ENCODE data around the gene CCDC91.

CCDC91 gene

GRCh38 chr12:28145216-28145615 is 45.0 kb upstream of the CCDC91 start:
- no peak overlapping the region for H3K27ac ChIP-seq (replicated peaks)
- no peak overlapping the region for H3K4me3 ChIP-seq (replicated peaks; ENCODE audit: insufficient read depth, low read length)
- no peaks in the 10 kb centered on the region for H3K27me3 ChIP-seq (ENCODE audit: insufficient read depth, poor library complexity, severe bottlenecking)
- no peak for TF ChIP-seq POLR2AphosphoS5 (IDR thresholded peaks at IDR 0.05; ENCODE audit: low read depth)
- TF ChIP-seq SPI1 (IDR thresholded peaks at IDR 0.05; ENCODE audit: borderline replicate concordance, low read depth) = no peak
- no peak for TF ChIP-seq REST (IDR thresholded peaks at IDR 0.05; ENCODE audit: insufficient replicate concordance, low read depth)
- TF ChIP-seq GABPA (IDR thresholded peaks at IDR 0.05; ENCODE audit: low read depth) = no peak
- TF ChIP-seq, protein P1, sequence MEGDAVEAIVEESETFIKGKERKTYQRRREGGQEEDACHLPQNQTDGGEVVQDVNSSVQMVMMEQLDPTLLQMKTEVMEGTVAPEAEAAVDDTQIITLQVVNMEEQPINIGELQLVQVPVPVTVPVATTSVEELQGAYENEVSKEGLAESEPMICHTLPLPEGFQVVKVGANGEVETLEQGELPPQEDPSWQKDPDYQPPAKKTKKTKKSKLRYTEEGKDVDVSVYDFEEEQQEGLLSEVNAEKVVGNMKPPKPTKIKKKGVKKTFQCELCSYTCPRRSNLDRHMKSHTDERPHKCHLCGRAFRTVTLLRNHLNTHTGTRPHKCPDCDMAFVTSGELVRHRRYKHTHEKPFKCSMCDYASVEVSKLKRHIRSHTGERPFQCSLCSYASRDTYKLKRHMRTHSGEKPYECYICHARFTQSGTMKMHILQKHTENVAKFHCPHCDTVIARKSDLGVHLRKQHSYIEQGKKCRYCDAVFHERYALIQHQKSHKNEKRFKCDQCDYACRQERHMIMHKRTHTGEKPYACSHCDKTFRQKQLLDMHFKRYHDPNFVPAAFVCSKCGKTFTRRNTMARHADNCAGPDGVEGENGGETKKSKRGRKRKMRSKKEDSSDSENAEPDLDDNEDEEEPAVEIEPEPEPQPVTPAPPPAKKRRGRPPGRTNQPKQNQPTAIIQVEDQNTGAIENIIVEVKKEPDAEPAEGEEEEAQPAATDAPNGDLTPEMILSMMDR (IDR thresholded peaks at IDR 0.05; ENCODE audit: insufficient read depth, low read length) = no peak
- no peak for DNase-seq (ENCODE audit: low read depth in 1 of 2, low spot score in 1 of 2)

- Histone ChIP-seq H3K4me3 (replicated peaks; ENCODE audit: insufficient read depth, low read length) (no peak overlapping the region), H3K27me3 (ENCODE audit: insufficient read depth, poor library complexity, severe bottlenecking) (no peaks in the 10 kb centered on the region), H3K27ac (replicated peaks) (no peak overlapping the region)
- no peak for DNase-seq (ENCODE audit: low read depth in 1 of 2, low spot score in 1 of 2)
- no peak for TF ChIP-seq GABPA (IDR thresholded peaks at IDR 0.05; ENCODE audit: low read depth)
- TF ChIP-seq REST (IDR thresholded peaks at IDR 0.05; ENCODE audit: insufficient replicate concordance, low read depth) = no peak
- TF ChIP-seq SPI1 (IDR thresholded peaks at IDR 0.05; ENCODE audit: borderline replicate concordance, low read depth) = no peak
- no peak for TF ChIP-seq POLR2AphosphoS5 (IDR thresholded peaks at IDR 0.05; ENCODE audit: low read depth)
Observed at GRCh38 chr12:28149279-28149678, 41.0 kb upstream of the CCDC91 start.

DNA sequence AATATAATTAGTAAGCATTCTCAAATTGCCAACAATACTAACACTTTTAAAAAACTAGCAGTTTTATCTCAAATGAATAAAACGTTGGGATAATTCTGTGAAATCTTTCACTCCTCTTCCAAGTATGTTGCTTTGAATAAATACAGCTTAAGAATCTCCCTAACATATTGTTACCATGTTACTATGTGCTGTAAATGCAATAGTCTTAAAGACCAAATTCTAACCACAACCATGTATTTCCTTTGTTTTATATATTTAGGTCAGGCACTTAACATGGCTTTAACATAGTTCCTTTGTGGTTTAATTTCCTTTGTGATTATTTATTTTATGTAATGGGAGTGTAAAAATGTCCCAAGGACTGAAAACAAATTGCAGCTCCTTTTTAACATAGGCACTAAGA is 33.9 kb upstream of the CCDC91 start:
- Histone ChIP-seq H3K27me3 (ENCODE audit: insufficient read depth, poor library complexity, severe bottlenecking) (no peaks in the 10 kb centered on the region), H3K4me3 (replicated peaks; ENCODE audit: insufficient read depth, low read length) (no peak overlapping the region), H3K27ac (replicated peaks) (no peak overlapping the region)
- TF ChIP-seq, protein P1 (IDR thresholded peaks at IDR 0.05; ENCODE audit: insufficient read depth, low read length) = no peak
- no peak for TF ChIP-seq SPI1 (IDR thresholded peaks at IDR 0.05; ENCODE audit: borderline replicate concordance, low read depth)
- no peak for TF ChIP-seq GABPA (IDR thresholded peaks at IDR 0.05; ENCODE audit: low read depth)
- TF ChIP-seq POLR2AphosphoS5 (IDR thresholded peaks at IDR 0.05; ENCODE audit: low read depth) = no peak
- TF ChIP-seq REST (IDR thresholded peaks at IDR 0.05; ENCODE audit: insufficient replicate concordance, low read depth) = no peak
- DNase-seq (ENCODE audit: low read depth in 1 of 2, low spot score in 1 of 2) = no peak
